K562 (cell line): ENCODE results near the gene RPTN. TPM values are rescaled to one million over a fixed set of nuclear protein-coding genes. Genes with fewer than 3 reads are reported as not detected.

Source experiments
- DEAF1 ChIP-seq: fragments of 450-650 bp; formaldehyde crosslinking; IDR thresholded peaks from 2 replicates; pipeline ENCODE4 v1.4.0; 2020; ENCODE audit warnings: mild to moderate bottlenecking, moderate library complexity
- GMEB1 ChIP-seq: fragments of 250-450 bp; sonication (Bioruptor Pico); IDR thresholded peaks from 2 replicates; pipeline ENCODE4 v1.4.0; 2020; ENCODE audit warnings: mild to moderate bottlenecking
- PHF20 ChIP-seq: fragments of 450-650 bp; IDR thresholded peaks from 2 replicates; pipeline ENCODE4 v1.6.1; 2018; ENCODE audit not compliant: partially characterized antibody
- RBM34 ChIP-seq: fragments of 200-400 bp; formaldehyde crosslinking; IDR thresholded peaks from 2 replicates; pipeline ENCODE4 v1.6.1; 2018; ENCODE audit warnings: low read length, borderline replicate concordance; ENCODE audit not compliant: insufficient read depth
- REST ChIP-seq, 2 experiments: fragments of 450-650 bp; formaldehyde crosslinking in 1 of 2; IDR thresholded peaks; 2 replicates each; pipeline versions ENCODE4 v1.4.0 to v1.6.1; 2014 to 2020; ENCODE audit warnings: mild to moderate bottlenecking in 2 of 2, borderline replicate concordance in 1 of 2, low read depth in 1 of 2
- SP1 ChIP-seq: sonication (generic); formaldehyde crosslinking; IDR thresholded peaks from 2 replicates; pipeline ENCODE4 v1.8.1; 2022; ENCODE audit warnings: mild to moderate bottlenecking, missing genetic modification reagents
- STAT5A ChIP-seq: IDR thresholded peaks from 2 replicates; pipeline ENCODE4 v1.6.1; 2012; ENCODE audit warnings: low read length, inconsistent platforms, borderline replicate concordance
- ZBTB12 ChIP-seq: fragments of 250-450 bp; sonication (Bioruptor Pico); IDR thresholded peaks from 2 replicates; pipeline ENCODE4 v1.4.0; 2020
- polyA plus RNA-seq, 8 experiments: library from polyadenylated mRNA; depleted of rRNA in 4 of 8; stranded (reverse) in 5 of 8; unstranded in 3 of 8; fragments of >200 nt; fragmentation: Nextera tagmentation in 2 of 8; fragmentation: Illumina TruSeq in 1 of 8; extraction: Ambion mirVana in 2 of 8; extraction: Trizol in 1 of 8; gene quantifications; 2 replicates each; pipeline versions ENCODE4 v1.2.1 to v1.2.3, GENCODE V29; 2011 to 2014; ENCODE audit warnings: inconsistent platforms in 1 of 8, missing spikeins in 1 of 8
- total RNA-seq, 7 experiments: library from RNA; depleted of rRNA in 6 of 7; stranded (reverse); fragments of >200 nt in 6 of 7; fragmentation: Illumina TruSeq in 2 of 7; extraction: Trizol in 2 of 7; gene quantifications; 2 replicates each; pipeline versions ENCODE4 v1.2.1 to v1.2.3, GENCODE V29; 2011 to 2021; ENCODE audit warnings: low replicate concordance in 1 of 7

Gene RPTN
- total and polyA plus RNA-seq, 9 of the 15 experiments (the other 6 are each of a cell fraction or from before 2014, with no cell fraction given) = not detected

GRCh38 chr1:152182431-152182830 is 23.4 kb upstream of the RPTN start (continued):
- TF ChIP-seq REST (IDR thresholded peaks at IDR 0.05; ENCODE audit: borderline replicate concordance) (peak; percentile 78), REST (CRISPR knock-in tag; IDR thresholded peaks at IDR 0.05; ENCODE audit: low read depth) (no peak), SP1 (CRISPR knock-in tag) (no peak), PHF20 (no peak), GMEB1 (CRISPR knock-in tag) (no peak), ZBTB12 (CRISPR knock-in tag) (no peak), DEAF1 (peak; percentile 91), STAT5A (no peak), RBM34 (no peak)
